GM21786 (cell line): ENCODE data around the gene GRM1.
"Not testable (repeated sequence)": the region's sequence is repeated elsewhere in the genome, so short reads cannot be mapped to it uniquely, and the experiment has no call there.

Source experiments
- ATAC-seq: cut with Tn5 transposase; IDR thresholded peaks from one replicate; pipeline ENCODE4 v1.9.1; 2021; ENCODE audit not compliant: unreplicated experiment

The GRM1 gene

DNA sequence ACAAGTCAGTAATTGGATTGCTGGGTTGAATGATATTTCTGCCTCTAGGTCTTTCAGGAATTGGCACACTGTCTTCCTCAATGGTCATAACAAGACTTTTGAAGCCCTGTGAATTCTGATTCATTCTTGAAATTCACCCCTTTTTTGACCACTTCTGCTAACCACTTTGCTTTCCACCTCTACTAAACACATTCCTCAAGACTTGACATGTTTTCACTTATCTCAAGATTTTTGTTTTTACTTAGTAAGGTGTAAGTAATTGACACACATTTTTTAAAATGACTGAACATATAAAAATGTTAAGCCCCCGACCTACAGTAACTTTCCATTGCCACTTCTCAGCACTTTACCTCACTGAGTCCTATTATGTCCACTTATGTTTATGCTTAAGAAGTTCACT, 239.1 kb downstream of the GRM1 start:
- ATAC-seq: no peak

DNA sequence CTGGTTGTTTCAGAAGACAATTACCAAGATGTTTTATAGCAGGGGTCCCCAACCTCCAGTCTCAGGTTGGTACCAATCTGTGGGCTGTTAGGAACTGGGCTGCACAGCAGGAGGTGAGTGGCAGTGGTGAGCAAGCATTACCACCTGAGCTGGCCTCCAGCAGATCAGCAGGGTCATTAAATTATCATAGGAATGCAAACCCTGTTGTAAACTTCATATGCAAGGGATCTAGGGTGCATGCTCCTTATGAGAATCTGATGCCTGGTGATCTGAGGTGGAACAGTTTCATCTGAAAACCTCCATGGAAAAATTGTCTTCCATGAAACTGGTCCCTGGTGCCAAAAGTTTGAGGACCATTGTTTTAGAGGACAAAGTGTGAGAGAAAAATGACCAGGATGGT, 240.6 kb downstream of the GRM1 start:
- ATAC-seq: no peak

DNA sequence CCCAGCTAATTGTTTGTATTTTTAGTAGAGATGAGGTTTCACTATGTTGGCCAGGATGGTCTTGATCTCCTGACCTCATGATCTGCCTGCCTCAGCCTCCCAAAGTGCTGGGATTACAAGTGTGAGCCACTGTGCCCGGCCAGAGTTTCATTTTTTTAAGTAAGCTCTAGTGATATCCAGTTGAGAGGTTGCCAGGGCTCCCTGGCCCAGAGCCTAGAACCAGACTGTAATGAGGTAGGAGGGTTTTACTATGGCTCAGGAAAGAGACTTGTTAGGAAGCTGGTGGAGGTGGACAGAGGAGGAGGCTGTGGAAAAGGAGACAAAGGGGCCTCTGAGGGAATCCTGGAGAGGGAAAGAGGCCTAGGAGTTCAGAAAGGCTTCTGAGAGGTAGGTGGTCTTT, 242.3 kb downstream of the GRM1 start:
- not testable (repeated sequence) for ATAC-seq

DNA sequence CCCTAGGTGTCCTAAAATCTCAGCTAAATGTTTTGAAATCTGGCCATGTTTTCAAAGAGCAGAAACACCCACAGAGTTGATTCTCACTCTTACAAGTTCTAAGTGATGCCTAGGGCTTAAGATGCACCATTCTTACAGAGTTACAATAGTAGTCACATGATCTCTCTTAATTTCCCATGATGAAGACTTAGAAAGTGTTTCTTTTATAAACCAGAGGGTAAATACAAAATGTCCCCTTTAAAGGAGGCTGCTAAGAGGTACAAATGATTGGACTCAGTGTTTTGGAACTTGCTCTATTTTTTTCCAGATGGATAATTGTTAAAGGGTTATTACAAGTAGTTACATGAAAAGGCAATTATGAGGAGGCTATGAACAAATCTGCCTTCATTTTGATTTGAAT, 244.6 kb downstream of the GRM1 start:
- no peak for ATAC-seq

DNA sequence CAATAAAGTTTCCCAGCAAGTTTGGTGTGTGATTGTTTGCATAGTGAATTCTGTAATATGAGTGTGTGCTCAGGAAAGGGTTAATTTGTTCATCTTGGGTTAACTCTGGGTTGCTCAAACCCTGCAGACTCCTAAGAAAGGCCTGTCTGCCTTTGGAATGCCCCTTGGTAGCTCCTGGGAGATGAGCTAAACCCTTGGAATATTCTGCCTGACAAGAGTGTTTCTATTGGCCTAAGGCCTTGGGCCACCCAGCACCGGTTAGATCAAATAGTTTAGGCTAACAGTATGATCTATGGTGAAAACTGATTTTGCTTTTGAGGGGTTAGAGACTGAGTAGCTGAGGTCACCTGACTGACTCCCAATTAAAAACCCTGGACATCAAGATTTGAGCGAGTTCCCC, 248.3 kb downstream of the GRM1 start:
- ATAC-seq: no peak

DNA sequence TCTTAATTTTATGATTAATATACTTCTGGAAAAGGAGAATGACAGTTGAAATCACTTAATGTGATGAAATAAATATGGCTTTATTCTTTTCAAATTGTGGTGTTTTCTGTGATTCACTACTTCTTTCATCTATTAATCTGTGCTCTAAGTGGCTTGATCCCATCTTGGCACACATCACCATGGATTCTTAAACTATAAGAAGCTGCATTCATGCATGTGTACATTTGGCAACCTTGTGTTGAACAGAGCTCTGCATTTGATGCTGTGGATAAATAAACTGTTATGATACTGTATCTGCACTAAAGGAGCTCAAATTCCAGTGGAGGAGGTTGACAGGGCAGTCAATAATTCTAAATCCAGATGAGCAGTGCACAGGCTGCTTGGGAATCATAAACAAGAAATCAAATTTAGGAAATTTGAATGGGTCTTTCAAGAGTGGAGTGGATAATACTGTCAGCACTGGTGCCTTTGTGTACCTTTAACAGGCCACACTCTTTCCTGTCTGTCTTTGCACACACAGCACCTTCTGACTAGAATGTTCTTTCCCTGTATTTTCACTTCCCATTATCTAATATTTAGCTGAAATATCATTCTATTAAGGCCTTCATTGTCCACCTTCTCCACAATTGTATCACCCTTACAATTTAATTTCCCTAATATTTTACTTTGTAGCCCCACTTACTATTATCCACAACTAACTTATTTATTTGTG, 252.9 kb downstream of the GRM1 start:
- no peak for ATAC-seq

DNA sequence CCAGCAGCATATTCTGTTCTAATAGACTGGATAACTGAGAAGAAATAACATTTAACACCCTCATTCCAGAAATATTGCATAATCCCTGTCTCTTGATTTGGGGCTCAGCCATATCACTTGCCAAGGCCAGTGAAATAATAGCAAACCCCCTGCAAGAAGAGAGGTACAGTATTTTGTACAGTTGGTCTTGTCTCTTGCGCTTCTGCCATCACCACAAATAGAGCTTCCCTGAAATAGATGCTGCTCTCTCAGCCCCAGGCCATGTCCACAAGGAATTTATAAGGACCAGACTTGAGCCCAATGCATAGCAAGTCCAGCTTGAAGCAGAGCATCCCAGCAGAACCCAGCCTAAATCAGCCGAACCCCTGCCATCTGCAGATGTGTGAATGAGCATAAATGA, 254.0 kb downstream of the GRM1 start:
- no peak for ATAC-seq

DNA sequence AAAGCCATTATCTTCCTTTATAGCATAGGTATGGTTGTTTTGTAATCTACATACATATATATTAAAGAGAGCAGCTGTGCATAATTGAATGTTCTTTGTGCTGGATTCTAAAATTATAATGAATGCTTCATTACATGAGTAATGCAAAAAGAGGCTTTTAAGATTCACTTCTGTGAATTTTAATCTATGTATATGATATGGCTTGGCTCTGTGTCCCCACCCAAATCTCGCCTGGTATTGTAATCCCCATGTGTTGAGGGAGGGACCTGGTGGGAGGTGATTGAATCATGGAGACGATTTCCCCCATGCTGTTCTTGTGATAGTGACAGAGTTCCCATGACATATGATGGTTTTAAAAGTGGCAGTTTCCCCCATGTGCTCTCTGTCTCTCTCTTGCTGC, 255.4 kb downstream of the GRM1 start:
- no peak for ATAC-seq

DNA sequence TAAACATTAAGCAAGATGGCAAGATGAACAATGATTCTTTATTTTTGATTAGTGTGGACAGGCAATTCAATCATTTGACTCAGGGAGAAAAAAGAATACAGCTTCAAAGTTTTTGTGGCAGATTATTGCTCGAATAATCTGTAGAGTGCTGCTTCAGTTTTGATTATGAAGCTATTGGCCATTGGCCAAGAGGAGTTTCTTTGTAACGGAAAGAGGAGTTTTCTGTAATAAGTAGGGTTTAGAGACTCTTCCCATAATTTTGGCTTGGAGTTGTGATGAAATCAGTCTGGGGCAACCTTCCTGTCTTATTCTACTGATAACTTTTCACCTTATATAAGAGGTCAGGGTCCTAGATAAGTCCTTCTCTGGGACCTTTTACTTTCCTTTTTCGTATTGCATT, 258.1 kb downstream of the GRM1 start:
- ATAC-seq: no peak

DNA sequence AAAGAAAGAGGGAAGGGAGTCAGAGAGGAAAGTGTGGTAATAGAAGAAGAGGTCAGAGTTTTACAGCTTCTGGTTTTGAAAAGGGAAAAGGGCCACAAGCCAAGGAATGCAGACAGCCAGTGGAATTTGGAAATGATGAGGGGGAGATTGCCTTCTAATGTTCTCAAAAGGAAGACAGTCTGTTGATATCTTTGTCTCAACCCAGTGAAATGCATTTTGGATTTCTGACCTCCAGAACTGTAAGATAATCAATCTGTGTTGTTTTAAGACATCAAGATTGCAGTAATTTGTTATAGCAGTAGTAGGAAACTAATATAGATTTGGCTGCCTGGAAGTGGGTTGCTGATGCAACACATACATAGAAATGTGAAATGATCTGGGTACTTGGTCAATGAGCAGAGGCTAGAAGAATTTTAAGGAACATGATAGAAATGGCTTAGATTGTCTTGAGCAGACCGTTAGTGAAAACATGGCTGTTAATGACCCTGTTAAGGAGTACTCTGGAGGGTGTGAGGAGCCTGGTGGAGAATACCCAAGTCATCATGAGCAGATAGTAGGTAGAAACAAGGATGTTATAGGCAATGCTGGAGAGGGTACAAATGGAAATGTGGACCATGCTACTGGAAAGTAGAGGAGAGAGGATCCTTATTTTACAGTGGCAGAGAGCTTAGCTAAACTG, 259.0 kb downstream of the GRM1 start:
- no peak for ATAC-seq

DNA sequence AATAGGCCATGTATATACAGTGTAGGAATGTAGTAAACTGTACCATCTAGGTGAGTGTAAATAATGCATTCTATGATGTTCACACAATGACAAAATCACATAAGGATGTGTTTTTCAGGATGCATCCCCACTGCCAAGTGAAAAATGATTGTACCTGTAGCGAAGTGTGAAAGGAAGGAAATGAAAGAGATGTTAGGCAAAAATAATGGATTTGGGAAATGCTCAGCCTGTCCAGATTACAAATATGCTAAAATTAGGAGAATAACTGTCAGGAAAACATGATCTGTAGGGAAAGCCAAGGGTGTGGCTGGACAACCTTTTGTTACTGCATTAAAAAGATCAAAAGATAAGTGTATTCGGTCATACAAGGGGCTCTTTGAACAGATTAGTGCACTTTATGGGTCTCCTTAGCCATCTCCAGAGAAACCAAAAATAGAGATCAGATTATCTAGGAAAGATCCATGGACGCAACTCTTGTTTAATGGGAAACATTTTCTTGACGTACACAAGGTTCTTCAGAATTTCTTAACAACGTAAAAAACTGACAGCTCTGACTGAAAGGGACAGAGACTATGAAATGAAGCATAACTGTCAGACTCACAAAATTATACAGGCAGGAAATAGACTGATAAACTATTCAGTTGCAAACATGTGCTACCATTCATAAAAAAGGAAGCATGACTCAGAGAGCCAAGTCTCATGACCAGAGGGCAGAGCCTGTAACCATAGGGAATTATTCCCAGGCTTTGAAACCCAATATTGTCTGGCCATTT, 261.1 kb downstream of the GRM1 start:
- no peak for ATAC-seq

DNA sequence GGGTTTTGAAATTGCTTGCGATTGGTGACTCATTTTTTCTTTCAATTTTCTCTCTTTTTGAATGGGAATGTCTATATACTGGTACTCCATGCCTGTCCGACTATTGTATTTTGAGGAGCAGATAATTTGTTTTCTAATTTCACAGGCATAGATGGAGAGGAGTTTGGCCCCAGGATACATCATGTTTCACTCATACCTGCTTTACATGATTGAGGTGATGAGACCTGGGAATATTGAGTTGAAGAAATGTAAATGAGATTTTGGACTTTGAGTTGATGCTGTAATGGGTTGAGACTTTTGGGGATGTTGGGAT, 261.7 kb downstream of the GRM1 start:
- ATAC-seq: no peak

DNA sequence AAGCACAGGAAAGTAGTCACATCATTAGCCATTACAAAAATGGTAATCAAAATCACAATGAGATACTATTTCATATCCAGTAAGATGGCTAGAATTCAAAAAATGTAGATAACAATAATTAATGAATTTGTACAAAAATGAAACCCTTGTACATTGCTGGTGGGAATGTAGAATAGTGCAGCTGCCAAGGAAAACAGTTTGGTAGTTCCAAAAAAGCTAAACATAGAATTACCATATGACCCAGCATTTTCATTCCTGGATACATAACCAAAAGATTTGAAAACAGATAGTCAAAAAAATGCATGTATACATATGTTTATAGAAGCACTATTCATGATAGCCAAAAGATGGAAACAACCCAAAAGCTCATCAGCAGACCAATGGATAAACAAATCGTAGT, 263.6 kb downstream of the GRM1 start:
- no peak for ATAC-seq

DNA sequence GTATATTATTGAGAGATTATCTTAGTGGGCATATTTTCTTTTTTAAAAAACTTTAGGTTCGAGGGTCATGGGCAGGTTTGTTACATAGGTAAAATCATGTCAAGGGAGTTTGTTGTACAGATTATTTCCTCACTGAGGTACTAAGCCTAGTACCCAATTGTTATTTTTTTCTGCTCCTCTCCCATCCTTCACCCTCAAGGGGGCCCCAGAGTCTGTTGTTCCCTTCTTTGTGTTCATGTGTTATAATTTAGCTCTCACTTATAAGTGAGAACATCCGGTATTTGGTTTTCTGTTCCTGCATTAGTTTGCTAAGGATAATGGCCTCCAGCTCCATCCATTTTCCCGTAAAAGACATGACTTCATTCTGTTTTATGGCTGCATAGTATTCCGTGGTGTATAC, 266.8 kb downstream of the GRM1 start:
- ATAC-seq: no peak

DNA sequence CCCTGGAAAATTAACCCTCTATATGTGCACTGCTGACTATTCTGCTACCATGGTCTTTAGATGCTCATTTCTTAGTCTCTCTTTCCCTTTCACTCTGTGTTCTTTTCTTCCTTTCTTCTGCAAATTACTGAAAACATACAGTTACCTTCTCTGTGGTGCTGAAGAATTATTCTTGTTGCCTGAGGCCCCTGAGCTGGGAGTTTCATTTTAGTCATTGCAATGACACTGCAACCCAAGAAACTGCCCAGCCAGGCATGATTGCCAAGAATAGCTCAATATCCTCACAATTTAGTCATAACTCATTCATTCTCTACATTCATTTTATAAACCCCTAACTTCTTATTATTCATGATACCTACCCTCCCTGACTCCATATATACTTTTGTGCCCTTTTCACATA, 269.0 kb downstream of the GRM1 start:
- ATAC-seq: no peak

DNA sequence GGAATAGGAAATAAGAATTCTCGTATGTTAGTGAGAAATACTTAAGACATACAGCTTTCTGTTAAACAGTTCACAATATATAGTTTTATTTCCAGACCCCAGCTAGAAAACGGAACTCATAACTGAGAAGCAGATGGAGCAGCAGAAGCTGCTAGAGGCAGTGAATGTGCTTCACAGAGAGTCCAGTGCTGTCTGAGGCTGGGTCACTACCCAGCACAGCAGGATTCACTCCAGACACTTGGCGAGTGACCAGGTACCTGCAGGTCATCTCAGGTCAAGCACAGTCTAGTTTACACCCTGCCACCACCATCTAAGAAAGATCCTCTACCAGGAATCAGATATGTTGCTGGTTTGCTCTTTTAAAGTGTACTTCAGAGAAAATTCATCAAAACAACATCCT, 271.7 kb downstream of the GRM1 start:
- ATAC-seq: no peak

DNA sequence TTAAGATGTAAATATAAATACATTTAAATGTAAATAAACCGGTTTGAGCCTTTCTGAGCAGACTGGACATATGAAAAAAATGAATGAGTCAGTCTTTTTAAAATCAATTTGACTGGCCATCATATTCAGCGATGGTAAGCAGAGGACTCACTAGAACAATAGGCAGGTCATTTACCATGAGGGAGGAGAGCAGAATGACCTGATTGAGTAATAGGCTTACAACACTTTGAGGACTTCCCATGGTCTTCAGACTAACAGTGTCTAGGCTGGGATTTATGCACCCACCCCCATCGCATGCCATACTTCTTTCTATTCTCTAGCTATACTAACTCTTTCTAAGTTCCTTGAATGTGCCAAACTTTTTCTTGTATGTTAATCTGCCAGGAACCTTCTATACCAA, 272.9 kb downstream of the GRM1 start:
- ATAC-seq: no peak

DNA sequence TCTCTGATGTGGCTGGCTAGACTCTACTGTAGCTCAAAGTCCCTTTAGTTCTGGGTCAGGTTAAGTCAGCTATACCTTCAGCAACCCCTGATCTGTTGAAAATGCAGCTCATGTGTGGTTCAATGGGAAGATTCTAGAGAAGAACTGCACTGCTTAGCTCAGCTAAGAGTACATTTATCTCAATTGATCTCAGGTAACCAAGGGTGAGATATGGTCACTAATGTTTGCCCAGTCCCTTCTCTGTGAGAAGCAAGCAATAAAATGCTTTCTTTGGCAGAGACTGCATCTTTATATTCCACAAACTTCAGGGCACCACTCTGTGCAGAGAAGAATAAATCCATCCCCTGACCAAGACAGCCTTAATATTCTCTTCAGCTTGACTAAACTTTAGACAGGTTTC, 274.1 kb downstream of the GRM1 start:
- ATAC-seq: no peak

DNA sequence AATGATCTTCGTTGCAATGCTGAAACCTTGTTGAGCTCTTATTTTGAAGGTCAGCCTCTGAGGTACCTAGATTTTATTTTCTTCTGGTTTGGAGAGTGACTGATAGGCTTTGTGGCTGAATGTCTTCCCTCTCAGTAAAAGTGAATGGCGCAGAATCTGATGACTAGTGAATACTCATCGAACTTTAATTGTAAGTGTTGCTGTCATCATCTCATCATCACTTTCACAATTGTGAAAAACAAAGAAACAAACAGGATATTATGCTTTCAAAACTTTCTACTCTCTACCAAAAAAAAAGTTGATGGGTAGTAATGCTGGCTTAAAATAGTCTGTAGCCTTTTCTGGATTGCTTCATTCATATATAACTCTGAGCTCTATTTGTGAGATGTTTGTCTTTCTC, 275.3 kb downstream of the GRM1 start:
- no peak for ATAC-seq

DNA sequence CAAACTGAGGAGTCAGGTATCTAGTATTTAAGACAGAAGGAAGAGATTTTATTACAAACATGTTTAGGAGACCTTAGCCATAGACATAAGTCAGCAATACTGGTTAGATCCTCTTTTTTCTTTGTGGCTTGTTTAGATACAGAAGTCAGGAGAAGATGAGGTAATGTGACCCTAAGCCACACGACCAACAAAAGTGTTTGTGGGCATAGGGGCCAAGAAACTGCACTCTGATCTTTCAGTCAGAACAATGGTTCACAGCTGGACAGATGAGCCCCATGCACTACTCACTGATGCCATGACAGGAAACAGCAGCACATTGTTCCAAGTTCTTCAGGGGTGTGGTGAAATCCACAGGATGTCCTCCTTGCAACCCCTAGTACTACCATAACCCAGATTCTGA, 276.2 kb downstream of the GRM1 start:
- no peak for ATAC-seq

DNA sequence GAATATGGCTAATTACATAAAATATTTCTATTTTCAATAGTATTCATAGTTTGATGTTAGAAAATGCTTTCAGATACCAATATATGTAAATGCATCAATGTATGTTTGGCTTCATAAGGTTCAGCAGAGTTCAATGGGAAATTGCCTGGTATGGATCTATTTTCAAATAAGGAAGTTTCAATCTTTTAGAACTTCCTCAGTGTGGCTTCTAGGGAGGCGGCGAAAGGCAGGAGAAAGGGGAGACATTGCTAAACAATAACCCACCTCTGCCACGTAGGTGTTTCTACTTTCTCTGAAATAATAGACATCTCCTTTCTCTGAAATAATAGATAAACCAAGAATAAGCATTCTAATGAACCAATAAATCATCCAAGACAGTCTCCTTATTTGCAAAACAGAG, 277.1 kb downstream of the GRM1 start:
- no peak for ATAC-seq

DNA sequence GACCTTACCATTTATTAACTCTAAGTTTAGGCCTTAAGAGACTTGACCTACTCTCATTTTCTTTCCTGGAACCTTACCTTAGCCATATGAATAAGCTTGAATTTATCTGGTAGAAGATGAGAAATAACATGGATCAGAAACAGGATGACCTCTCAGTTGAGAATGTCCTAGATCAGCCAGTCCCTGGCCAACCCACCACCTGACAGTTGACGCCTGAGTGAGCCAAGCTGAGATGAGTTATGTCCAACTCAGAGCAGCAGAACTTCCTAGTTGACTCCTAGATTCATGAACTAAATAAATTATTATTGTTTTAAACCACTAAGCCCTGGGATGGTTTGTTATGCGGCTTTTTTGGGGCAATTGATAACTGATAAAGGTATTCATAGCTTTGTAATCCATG, 281.8 kb downstream of the GRM1 start:
- no peak for ATAC-seq
